GM12892 (cell line): Measurements from ENCODE around the gene GRAMD4.

Experiments
- POLR2A ChIP-seq: IDR thresholded peaks from 2 replicates; pipeline ENCODE4 v1.6.1; 2011; ENCODE audit warnings: low read depth, low read length, control low read depth
- POLR2AphosphoS5 ChIP-seq: IDR thresholded peaks from 2 replicates; pipeline ENCODE4 v1.6.1; 2011; ENCODE audit warnings: low read depth, low read length, control low read depth

DNA sequence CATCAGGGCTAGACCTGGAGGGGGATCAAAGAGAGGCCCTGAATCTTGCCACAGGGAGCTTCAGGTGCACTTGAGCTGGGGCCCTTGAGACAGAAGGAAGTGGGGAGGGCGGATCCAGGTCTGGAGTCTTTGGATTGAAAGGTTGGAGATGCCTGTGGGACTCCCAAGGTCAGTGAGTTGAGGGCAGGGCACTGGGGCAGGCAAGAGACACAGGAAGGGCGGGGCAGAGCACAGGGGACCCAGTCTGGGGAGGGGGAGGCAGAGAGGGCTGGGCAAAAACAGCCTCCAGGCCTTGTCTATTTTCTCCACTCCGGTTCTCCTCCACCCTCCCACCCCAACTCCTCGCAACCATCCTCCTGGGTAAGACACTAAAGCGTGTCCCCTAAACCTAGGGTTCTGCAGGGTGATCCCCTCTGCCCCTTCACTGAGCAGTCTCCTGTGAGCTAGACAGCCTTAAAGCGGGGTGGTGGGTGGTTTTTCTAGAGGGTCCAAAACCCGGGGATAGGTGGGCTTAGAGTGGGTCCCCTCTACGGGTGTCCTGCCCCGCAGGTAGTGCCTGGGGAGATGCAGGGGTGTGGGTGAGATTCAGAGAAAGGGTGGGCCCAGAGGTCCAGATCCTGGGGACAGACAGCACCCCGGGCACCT lies 44.2 kb upstream of the GRAMD4 start:
- no peak for TF ChIP-seq POLR2A
- TF ChIP-seq POLR2AphosphoS5, result no peak
